Measurements from ENCODE around the gene MYH7. TPM values are rescaled to one million over a fixed set of nuclear protein-coding genes. Genes with fewer than 3 reads are reported as not detected.
"Not testable (repeated sequence)": the region's sequence is repeated elsewhere in the genome, so short reads cannot be mapped to it uniquely, and the experiment has no call there.

The MYH7 gene
- total RNA-seq, 1 donor from 2014 or later = not detected

DNA sequence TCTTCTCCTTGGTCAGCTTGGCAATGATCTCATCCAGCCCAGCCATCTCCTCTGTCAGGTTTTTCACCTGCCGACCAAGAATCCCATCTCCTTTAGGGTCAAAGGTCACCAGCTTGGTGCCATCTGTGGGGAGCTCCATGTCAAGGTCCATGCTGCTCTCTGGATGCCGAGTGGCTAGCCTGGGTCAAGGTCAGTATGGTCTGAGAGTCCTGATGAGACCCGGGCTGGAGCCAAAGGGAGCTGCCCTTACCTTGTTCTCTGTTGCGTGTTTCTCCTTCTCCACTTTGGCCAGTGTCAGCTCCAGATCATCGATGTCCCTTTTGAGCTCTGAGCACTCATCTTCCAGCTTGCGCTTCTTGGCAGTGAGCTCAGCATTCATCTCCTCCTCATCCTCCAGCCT lies 11.8 kb downstream of the MYH7 start:
- H4K20me1 ChIP-seq (ENCODE audit: insufficient read depth, low read length) = no peaks in the 10 kb centered on the region
- Mint-ChIP-seq H3K4me1 (ENCODE audit: low read depth, unreplicated experiment) (no peaks in the 10 kb centered on the region), H3K9me3 (ENCODE audit: unreplicated experiment) (peaks cover 8% of the 10 kb centered on the region), H3K27ac (ENCODE audit: unreplicated experiment) (no peak overlapping the region), H3K4me3 (ENCODE audit: unreplicated experiment) (no peak overlapping the region), H3K36me3 (ENCODE audit: low read depth, unreplicated experiment) (peaks cover 2% of the 10 kb centered on the region), H3K27me3 (ENCODE audit: low read depth, unreplicated experiment) (peaks cover 50% of the 10 kb centered on the region)
- no peak for FAIRE-seq
- no peak overlapping the region for H3K4me3 ChIP-seq (ENCODE audit: insufficient read depth, low read depth, low read length)
- no peak overlapping the region for H3K4me2 ChIP-seq (ENCODE audit: low read length)
- H3K4me1 ChIP-seq (ENCODE audit: insufficient read depth, low read length) = no peaks in the 10 kb centered on the region
- H3K36me3 ChIP-seq (ENCODE audit: insufficient read depth, low read length) = no peaks in the 10 kb centered on the region
- no peak overlapping the region for H3K9ac ChIP-seq (ENCODE audit: low read length)
- H3K9me3 ChIP-seq (ENCODE audit: insufficient read depth, low read depth, low read length) = no peaks in the 10 kb centered on the region
- no peak overlapping the region for H2AFZ ChIP-seq (ENCODE audit: low read depth, low read length)
- no peak for DNase-seq (ENCODE audit: low read depth)
- no peaks in the 10 kb centered on the region for H3K27me3 ChIP-seq (ENCODE audit: insufficient read depth, low read length)
- no peaks in the 10 kb centered on the region for H3K79me2 ChIP-seq (ENCODE audit: insufficient read depth, low read length)
- no peak overlapping the region for H3K27ac ChIP-seq (ENCODE audit: low read depth, low read length)
- TF ChIP-seq, protein P1, sequence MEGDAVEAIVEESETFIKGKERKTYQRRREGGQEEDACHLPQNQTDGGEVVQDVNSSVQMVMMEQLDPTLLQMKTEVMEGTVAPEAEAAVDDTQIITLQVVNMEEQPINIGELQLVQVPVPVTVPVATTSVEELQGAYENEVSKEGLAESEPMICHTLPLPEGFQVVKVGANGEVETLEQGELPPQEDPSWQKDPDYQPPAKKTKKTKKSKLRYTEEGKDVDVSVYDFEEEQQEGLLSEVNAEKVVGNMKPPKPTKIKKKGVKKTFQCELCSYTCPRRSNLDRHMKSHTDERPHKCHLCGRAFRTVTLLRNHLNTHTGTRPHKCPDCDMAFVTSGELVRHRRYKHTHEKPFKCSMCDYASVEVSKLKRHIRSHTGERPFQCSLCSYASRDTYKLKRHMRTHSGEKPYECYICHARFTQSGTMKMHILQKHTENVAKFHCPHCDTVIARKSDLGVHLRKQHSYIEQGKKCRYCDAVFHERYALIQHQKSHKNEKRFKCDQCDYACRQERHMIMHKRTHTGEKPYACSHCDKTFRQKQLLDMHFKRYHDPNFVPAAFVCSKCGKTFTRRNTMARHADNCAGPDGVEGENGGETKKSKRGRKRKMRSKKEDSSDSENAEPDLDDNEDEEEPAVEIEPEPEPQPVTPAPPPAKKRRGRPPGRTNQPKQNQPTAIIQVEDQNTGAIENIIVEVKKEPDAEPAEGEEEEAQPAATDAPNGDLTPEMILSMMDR (IDR thresholded peaks at IDR 0.05; ENCODE audit: insufficient read depth, low read depth, low read length) = no peak
- no peak for TF ChIP-seq EZH2 (IDR thresholded peaks at IDR 0.05; ENCODE audit: insufficient read depth, low read length)

DNA sequence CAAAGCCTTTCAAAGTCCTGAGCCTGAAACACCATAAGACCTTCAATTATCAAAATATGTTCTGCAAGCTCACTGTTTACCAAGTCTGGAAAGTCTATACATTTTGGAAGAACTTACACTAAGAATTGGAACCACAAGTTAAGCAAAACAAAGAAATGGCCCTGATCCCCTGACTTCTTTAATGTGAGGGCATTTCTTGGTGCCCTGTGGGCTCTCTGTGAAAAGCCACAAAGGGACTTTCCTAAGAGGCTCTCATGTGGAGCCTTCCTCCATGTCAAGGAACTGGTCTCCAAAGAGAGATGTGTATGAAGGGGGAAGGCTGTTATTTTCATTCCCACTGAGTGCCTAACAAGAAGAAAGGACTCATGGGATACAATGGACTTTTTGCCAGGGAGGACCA lies 13.9 kb downstream of the MYH7 start:
- TF ChIP-seq EZH2 (IDR thresholded peaks at IDR 0.05; ENCODE audit: insufficient read depth, low read length) = no peak
- TF ChIP-seq, protein P1 (IDR thresholded peaks at IDR 0.05; ENCODE audit: insufficient read depth, low read depth, low read length) = no peak

DNA sequence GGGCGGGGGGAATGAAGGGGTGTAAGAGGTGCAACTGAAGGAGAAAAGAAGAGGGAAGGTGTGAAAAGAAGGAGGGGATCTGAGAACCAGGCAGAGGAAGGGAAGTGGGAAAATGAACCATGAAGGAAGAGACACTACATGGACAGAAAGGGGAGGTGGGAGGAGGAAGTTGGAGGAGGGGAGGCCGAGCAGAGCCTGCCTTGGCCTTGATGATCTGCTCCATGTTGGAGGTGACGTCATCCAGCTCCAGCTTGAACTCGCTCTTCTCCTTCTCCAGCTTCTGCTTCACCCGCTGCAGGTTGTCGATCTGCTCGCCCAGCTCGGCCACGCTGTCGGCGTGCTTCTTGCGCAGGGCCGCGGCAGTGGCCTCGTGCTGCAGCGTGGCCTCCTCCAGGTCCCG lies 15.8 kb downstream of the MYH7 start:
- H3K9me3 ChIP-seq (ENCODE audit: insufficient read depth, low read depth, low read length); H3K79me2 ChIP-seq (ENCODE audit: insufficient read depth, low read length); H4K20me1 ChIP-seq (ENCODE audit: insufficient read depth, low read length); H3K9me3 Mint-ChIP-seq (ENCODE audit: unreplicated experiment); H3K27ac ChIP-seq (ENCODE audit: low read depth, low read length); H3K36me3 Mint-ChIP-seq (ENCODE audit: low read depth, unreplicated experiment); H3K27me3 ChIP-seq (ENCODE audit: insufficient read depth, low read length); H3K4me1 Mint-ChIP-seq (ENCODE audit: low read depth, unreplicated experiment); H3K4me3 ChIP-seq (ENCODE audit: insufficient read depth, low read depth, low read length); DNase-seq (ENCODE audit: low read depth); H3K27ac Mint-ChIP-seq (ENCODE audit: unreplicated experiment); H3K4me2 ChIP-seq (ENCODE audit: low read length); H3K4me1 ChIP-seq (ENCODE audit: insufficient read depth, low read length); H3K36me3 ChIP-seq (ENCODE audit: insufficient read depth, low read length); H3K4me3 Mint-ChIP-seq (ENCODE audit: unreplicated experiment); FAIRE-seq; H3K9ac ChIP-seq (ENCODE audit: low read length); H2AFZ ChIP-seq (ENCODE audit: low read depth, low read length): not testable (repeated sequence)
- peaks cover 65% of the 10 kb centered on the region for H3K27me3 Mint-ChIP-seq (ENCODE audit: low read depth, unreplicated experiment)

More for the DNA sequence above, 13.9 kb downstream of the MYH7 start:
- Mint-ChIP-seq H3K27ac (ENCODE audit: unreplicated experiment) (no peak overlapping the region), H3K9me3 (ENCODE audit: unreplicated experiment) (peaks cover 4% of the 10 kb centered on the region), H3K4me1 (ENCODE audit: low read depth, unreplicated experiment) (no peaks in the 10 kb centered on the region), H3K36me3 (ENCODE audit: low read depth, unreplicated experiment) (peaks cover 2% of the 10 kb centered on the region), H3K27me3 (ENCODE audit: low read depth, unreplicated experiment) (peaks cover 56% of the 10 kb centered on the region), H3K4me3 (ENCODE audit: unreplicated experiment) (no peak overlapping the region)
- Histone ChIP-seq H3K36me3 (ENCODE audit: insufficient read depth, low read length) (no peaks in the 10 kb centered on the region), H4K20me1 (ENCODE audit: insufficient read depth, low read length) (no peaks in the 10 kb centered on the region), H3K27ac (ENCODE audit: low read depth, low read length) (no peak overlapping the region), H3K27me3 (ENCODE audit: insufficient read depth, low read length) (no peaks in the 10 kb centered on the region), H3K9me3 (ENCODE audit: insufficient read depth, low read depth, low read length) (no peaks in the 10 kb centered on the region), H3K4me3 (ENCODE audit: insufficient read depth, low read depth, low read length) (no peak overlapping the region), H3K79me2 (ENCODE audit: insufficient read depth, low read length) (no peaks in the 10 kb centered on the region), H3K4me2 (ENCODE audit: low read length) (no peak overlapping the region), H3K4me1 (ENCODE audit: insufficient read depth, low read length) (no peaks in the 10 kb centered on the region), H2AFZ (ENCODE audit: low read depth, low read length) (no peak overlapping the region), H3K9ac (ENCODE audit: low read length) (no peak overlapping the region)
- no peak for DNase-seq (ENCODE audit: low read depth)
- FAIRE-seq = no peak

All from astrocyte (in vitro differentiated cells and primary cell).